Measurements from ENCODE around the gene SAMD3. TPM values are rescaled to one million over a fixed set of nuclear protein-coding genes. Genes with fewer than 3 reads are reported as not detected.

Gene SAMD3
- total and polyA plus RNA-seq, 8 donors, result 0.19 to 5.9 (median 1.4) TPM

- intact Hi-C loops (cut with DNase I), result no loop called here
- Histone ChIP-seq H3K27ac (no peak overlapping the region), H3K4me3 (no peak overlapping the region), H3K9me3 (no peaks in the 10 kb centered on the region), H3K27me3 (peaks cover 0 to 4% (median 0%) of the 10 kb centered on the region in 4 donors), H3K4me1 (no peaks in the 10 kb centered on the region), H3K36me3 (no peaks in the 10 kb centered on the region)
- FAIRE-seq (no peak), DNase-seq (no peak), ATAC-seq (no peak)
- TF ChIP-seq CTCF (IDR thresholded peaks at IDR 0.05), result no peak
- WGBS, 2 donors, result 51 to 53% methylated on average over 5 of the region's 5 CpGs
Measured at GRCh38 chr6:130167655-130168054, 55.1 kb downstream of the SAMD3 start.

DNA sequence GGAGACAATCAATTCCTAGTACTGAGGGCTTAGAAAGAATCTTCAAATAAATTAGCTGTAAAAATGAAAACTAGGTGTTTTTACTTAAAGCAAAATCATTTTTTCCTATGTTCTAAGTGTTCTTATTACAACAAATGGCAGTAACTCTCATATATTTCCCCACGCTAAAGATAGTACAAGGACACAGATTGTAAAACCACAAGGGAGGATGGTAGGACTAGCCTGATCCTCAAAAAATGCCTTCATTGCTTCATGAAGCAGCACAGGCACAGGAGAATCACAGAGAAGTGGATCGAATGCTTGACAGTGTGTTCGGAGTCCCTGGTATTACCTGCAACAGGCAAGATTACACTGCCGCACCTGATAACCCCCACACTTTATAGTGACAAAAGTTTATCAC is 58.5 kb downstream of the SAMD3 start:
- H3K9me3 ChIP-seq, result no peaks in the 10 kb centered on the region
- FAIRE-seq (no peak), ATAC-seq (no peak), DNase-seq (no peak)
- no peak overlapping the region for H3K4me3 ChIP-seq
- 52 to 66% methylated on average over 4 of the region's 4 CpGs for whole genome bisulfite sequencing, 2 donors
- peaks cover 0 to 4% (median 0%) of the 10 kb centered on the region in 4 donors for H3K27me3 ChIP-seq
- no peak for TF ChIP-seq CTCF (IDR thresholded peaks at IDR 0.05)
- no peaks in the 10 kb centered on the region for H3K4me1 ChIP-seq
- intact Hi-C loops (cut with DNase I), result no loop called here
- no peaks in the 10 kb centered on the region for H3K36me3 ChIP-seq
- no peak overlapping the region for H3K27ac ChIP-seq

DNA sequence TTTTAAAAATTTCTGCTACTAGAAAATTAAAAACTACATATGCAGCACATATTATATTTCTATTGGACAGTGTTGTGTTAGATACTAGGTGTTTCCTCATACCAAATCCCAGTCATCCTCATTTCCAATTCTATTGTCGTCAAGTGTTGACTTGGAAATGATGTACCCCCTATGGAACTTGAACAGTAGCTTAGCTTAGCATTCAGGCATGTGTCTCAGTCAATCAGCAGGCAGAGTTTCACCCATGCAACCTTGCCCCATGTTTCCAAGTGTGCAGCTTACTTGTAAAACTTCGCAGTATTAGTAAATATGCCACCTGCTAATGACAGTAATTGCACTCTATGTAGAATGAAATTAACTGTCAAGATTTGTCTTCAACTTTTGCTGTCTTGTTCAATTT is 59.5 kb downstream of the SAMD3 start:
- no peak for DNase-seq
- WGBS, 2 donors, result 70 to 81% methylated on average over 2 of the region's 2 CpGs
- Histone ChIP-seq H3K4me3 (no peak overlapping the region), H3K4me1 (no peaks in the 10 kb centered on the region), H3K27me3 (peaks cover 0 to 4% (median 0%) of the 10 kb centered on the region in 4 donors), H3K36me3 (no peaks in the 10 kb centered on the region), H3K9me3 (no peaks in the 10 kb centered on the region), H3K27ac (no peak overlapping the region)
- no peak for ATAC-seq
- no peak for FAIRE-seq
- no peak for TF ChIP-seq CTCF (IDR thresholded peaks at IDR 0.05)
- intact Hi-C loops (cut with DNase I), result no loop called here

- H3K4me3 ChIP-seq, result no peak overlapping the region
- no peaks in the 10 kb centered on the region for H3K4me1 ChIP-seq
- H3K27ac ChIP-seq, result no peak overlapping the region
- H3K9me3 ChIP-seq, result no peaks in the 10 kb centered on the region
- DNase-seq, result no peak
- ATAC-seq, result no peak
- no peak for FAIRE-seq
- peaks cover 0 to 4% (median 0%) of the 10 kb centered on the region in 4 donors for H3K27me3 ChIP-seq
- no peaks in the 10 kb centered on the region for H3K36me3 ChIP-seq
- TF ChIP-seq CTCF (IDR thresholded peaks at IDR 0.05), result no peak
- intact Hi-C loops (cut with DNase I), result no loop called here
- WGBS, 2 donors, result 83 to 89% methylated on average over 2 of the region's 2 CpGs
Measured at GRCh38 chr6:130162421-130162820, 60.3 kb downstream of the SAMD3 start.

DNA sequence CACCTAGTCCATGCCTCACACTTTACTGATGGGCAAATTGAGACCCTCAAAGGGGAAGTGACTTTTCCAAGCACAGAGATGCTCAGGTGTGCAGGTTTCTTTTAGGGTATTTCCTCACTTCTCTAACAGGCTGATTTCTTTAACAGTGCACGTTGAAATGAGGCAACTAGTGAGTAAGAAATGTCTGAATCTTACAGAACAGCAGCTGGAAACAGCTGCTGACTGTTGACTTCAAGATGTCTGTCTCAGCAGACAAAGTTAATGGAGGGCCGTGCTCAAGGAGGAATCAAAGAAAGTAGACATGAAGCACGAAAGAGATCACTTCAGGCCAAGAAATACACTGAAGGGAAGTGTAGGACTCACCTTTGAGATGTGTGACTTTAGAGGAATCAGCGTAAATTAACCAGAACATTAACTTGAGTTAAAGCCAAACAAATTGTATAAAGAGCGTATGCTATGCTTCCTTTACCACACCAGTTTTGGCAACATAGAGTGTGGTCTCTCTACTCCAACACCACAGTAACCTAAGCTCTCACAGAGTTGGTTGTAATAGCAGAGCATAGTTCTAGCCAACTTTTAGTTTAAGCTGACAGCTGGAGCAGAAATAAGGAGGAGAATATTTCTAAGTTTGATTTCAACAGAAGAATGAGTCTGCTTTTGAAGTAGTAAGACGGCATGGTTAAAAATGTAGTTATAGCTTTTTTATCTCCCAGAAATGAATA is 60.9 kb downstream of the SAMD3 start:
- H3K4me3 ChIP-seq, result no peak overlapping the region
- no peak for DNase-seq
- intact Hi-C loops (cut with DNase I), result no loop called here
- peaks cover 0 to 4% (median 0%) of the 10 kb centered on the region in 4 donors for H3K27me3 ChIP-seq
- ATAC-seq, result no peak
- H3K36me3 ChIP-seq, result no peaks in the 10 kb centered on the region
- WGBS, 2 donors, result 54 to 55% methylated on average over 6 of the region's 6 CpGs
- no peak overlapping the region for H3K27ac ChIP-seq
- no peak for FAIRE-seq
- H3K9me3 ChIP-seq, result no peaks in the 10 kb centered on the region
- TF ChIP-seq CTCF (IDR thresholded peaks at IDR 0.05), result no peak
- no peaks in the 10 kb centered on the region for H3K4me1 ChIP-seq
